NCI-H2107 treated with DMSO at 0.1 percent for 48 hours (cell line): ENCODE results near the gene CBX8.

Experiments used
- DNase-seq: peaks from one replicate; lab custom pipeline; 2025; ENCODE audit not compliant: unreplicated experiment; lab: John Stamatoyannopoulos, UW

CBX8 gene

GRCh38 chr17:79808763-79809529, 12.1 kb upstream of the CBX8 start:
- DNase-seq = peak; percentile 70

GRCh38 chr17:79806863-79807720, 10.2 kb upstream of the CBX8 start:
- DNase-seq = no peak

- no peak for DNase-seq
Observed at GRCh38 chr17:79806446-79806760, 9.5 kb upstream of the CBX8 start.

- no peak for DNase-seq
Observed at GRCh38 chr17:79804856-79805696, 8.2 kb upstream of the CBX8 start.

- DNase-seq = no peak
Observed at GRCh38 chr17:79803997-79804855, 7.3 kb upstream of the CBX8 start.

- DNase-seq = no peak
Observed at GRCh38 chr17:79803421-79803996, 6.6 kb upstream of the CBX8 start.

GRCh38 chr17:79802736-79803420, 6.0 kb upstream of the CBX8 start:
- DNase-seq = no peak

GRCh38 chr17:79802039-79802735, 5.3 kb upstream of the CBX8 start:
- DNase-seq = no peak

GRCh38 chr17:79801156-79802038, 4.5 kb upstream of the CBX8 start:
- DNase-seq = no peak

- DNase-seq = peak; percentile 48
Observed at GRCh38 chr17:79800325-79801155, 3.7 kb upstream of the CBX8 start.

- no peak for DNase-seq
Observed at GRCh38 chr17:79799538-79800324, 2.9 kb upstream of the CBX8 start.

GRCh38 chr17:79799174-79799537, 2.3 kb upstream of the CBX8 start:
- no peak for DNase-seq

- no peak for DNase-seq
Observed at GRCh38 chr17:79798299-79799173, 1.7 kb upstream of the CBX8 start.

- no peak for DNase-seq
Observed at GRCh38 chr17:79797492-79798298, 818 bp upstream of the CBX8 start.

GRCh38 chr17:79796444-79796762, 474 bp downstream of the CBX8 start:
- no peak for DNase-seq
